ENCODE data around the gene DNAH14. TPM values are rescaled to one million over a fixed set of nuclear protein-coding genes. Genes with fewer than 3 reads are reported as not detected.

DNAH14 gene
- total and polyA plus RNA-seq, 8 donors, result 13.2 to 21.3 (median 18.1) TPM

DNA sequence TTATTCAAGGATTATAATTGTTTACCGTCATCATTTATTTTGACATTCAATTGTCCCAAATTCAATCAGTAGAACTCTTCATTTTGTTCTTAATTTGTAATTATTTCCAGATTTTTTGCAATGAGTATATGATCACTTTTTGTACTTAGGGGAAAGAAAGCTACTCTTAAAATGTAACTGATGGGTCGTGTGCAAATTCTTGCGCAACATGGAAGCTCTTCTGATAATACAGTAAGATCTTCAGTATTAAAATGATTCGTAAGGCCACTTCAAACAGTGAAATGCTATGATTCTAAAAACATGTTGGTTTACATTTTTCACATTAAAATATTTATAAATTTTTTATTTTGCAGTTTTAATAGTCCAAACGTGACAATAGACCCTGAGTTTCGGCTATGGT lies 435.0 kb downstream of the DNAH14 start:
- Histone ChIP-seq H3K4me3 (no peak overlapping the region), H3K27ac (no peak overlapping the region), H3K27me3 (no peaks in the 10 kb centered on the region), H3K4me1 (no peaks in the 10 kb centered on the region), H3K36me3 (no peaks in the 10 kb centered on the region), H3K9me3 (no peaks in the 10 kb centered on the region)
- no peak for ATAC-seq
- intact Hi-C loops (cut with DNase I), result no loop called here
- DNase-seq, result no peak
- TF ChIP-seq CTCF (IDR thresholded peaks at IDR 0.05), result no peak

- no peak overlapping the region for H3K27ac ChIP-seq
- no peaks in the 10 kb centered on the region for H3K36me3 ChIP-seq
- DNase-seq (no peak), ATAC-seq (no peak)
- H3K4me1 ChIP-seq, result no peaks in the 10 kb centered on the region
- H3K27me3 ChIP-seq, result no peaks in the 10 kb centered on the region
- no peak overlapping the region for H3K4me3 ChIP-seq
- intact Hi-C loops (cut with DNase I), result no loop called here
- no peak for TF ChIP-seq CTCF (IDR thresholded peaks at IDR 0.05)
- H3K9me3 ChIP-seq, result no peaks in the 10 kb centered on the region
These were observed 436.5 kb downstream of the DNAH14 start for GRCh38 chr1:225366018-225366417.

DNA sequence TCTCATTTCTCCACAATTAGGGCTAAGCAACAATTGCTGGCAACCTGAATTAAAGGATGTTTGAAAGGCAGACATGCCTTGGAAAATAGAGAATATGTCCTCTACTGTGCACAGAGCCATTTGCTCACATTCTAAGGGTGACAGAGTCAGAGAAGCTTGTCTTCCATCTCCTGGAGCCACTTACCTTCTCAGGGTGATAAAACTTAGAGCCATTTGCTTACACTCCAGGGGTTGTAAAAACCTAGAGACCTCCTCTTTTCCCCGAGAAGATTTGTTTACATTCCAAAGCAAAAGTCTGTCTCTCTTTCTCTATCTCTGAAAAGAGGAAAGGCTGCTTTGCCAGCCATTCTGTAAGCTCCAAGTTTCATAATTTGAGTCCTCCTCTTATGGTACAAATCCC lies 437.1 kb downstream of the DNAH14 start:
- Histone ChIP-seq H3K27me3 (no peaks in the 10 kb centered on the region), H3K27ac (no peak overlapping the region), H3K4me1 (no peaks in the 10 kb centered on the region), H3K4me3 (no peak overlapping the region), H3K9me3 (no peaks in the 10 kb centered on the region), H3K36me3 (no peaks in the 10 kb centered on the region)
- TF ChIP-seq CTCF (IDR thresholded peaks at IDR 0.05), result no peak
- intact Hi-C loops (cut with DNase I), result no loop called here
- ATAC-seq, result no peak
- DNase-seq, result no peak

DNA sequence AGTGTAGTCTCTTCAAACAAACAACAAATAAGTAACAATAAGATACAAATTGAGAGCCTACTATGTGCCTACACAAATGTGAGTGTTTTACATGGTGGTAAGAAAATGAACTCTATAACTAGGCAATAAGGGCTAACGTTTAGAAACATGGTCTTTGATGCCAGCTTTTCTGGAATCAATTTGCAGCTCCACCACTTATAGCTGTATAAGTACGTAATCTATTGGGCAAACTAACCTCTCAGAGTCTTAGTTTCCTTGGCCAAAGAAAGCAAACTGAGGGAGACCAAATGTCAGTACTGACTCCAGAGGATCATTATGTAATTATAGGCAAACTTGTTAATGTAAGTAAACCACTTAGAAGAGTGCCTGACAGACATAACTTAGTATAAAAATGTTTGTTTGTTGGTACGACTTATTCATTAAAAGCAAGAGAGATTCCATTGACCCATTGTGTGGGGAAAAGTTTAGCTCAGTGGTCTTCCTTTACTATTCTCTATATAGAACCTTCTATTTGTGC lies 438.6 kb downstream of the DNAH14 start:
- intact Hi-C loops (cut with DNase I), result no loop called here
- H3K9me3 ChIP-seq, result no peaks in the 10 kb centered on the region
- TF ChIP-seq CTCF (IDR thresholded peaks at IDR 0.05), result no peak
- H3K4me3 ChIP-seq, result no peak overlapping the region
- no peaks in the 10 kb centered on the region for H3K4me1 ChIP-seq
- no peaks in the 10 kb centered on the region for H3K36me3 ChIP-seq
- ATAC-seq (no peak), DNase-seq (no peak)
- H3K27me3 ChIP-seq, result no peaks in the 10 kb centered on the region
- no peak overlapping the region for H3K27ac ChIP-seq

- ATAC-seq, result no peak
- Histone ChIP-seq H3K4me3 (no peak overlapping the region), H3K27ac (no peak overlapping the region), H3K9me3 (no peaks in the 10 kb centered on the region), H3K27me3 (no peaks in the 10 kb centered on the region), H3K4me1 (no peaks in the 10 kb centered on the region), H3K36me3 (no peaks in the 10 kb centered on the region)
- intact Hi-C loops (cut with DNase I), result no loop called here
- no peak for DNase-seq
- TF ChIP-seq CTCF (IDR thresholded peaks at IDR 0.05), result no peak
These were observed 442.0 kb downstream of the DNAH14 start for GRCh38 chr1:225371366-225372010.
